Neural cell (in vitro differentiated cells): ENCODE data around the gene MRPL11. TPM values are rescaled to one million over a fixed set of nuclear protein-coding genes. Genes with fewer than 3 reads are reported as not detected.

ENCODE experiments used
- H2AFZ ChIP-seq: fragments of 200-600, 300-800 bp; sonication (generic), shearing (Covaris generic); 2 replicates; pipeline ENCODE4 v1.6.0; 2014; ENCODE audit warnings: low read depth, mild to moderate bottlenecking, antibody characterized with exemption, low read length, moderate library complexity
- H3F3A ChIP-seq: fragments of 200-600 bp; shearing (Covaris generic); 2 replicates; pipeline ENCODE4 v1.6.1; 2016; ENCODE audit warnings: mild to moderate bottlenecking, moderate library complexity, mixed read lengths, antibody characterized with exemption, low read length; ENCODE audit not compliant: insufficient read depth, poor library complexity, severe bottlenecking
- H3K27ac ChIP-seq: fragments of 200-600, 300-800 bp; sonication (generic), shearing (Covaris generic); 2 replicates; pipeline ENCODE4 v1.5.1; 2014; ENCODE audit warnings: mild to moderate bottlenecking, low read length, moderate library complexity
- H3K27me3 ChIP-seq: fragments of 300-800, 200-600 bp; sonication (generic), shearing (Covaris generic); 2 replicates; pipeline ENCODE4 v1.6.0; 2014; ENCODE audit warnings: mild to moderate bottlenecking, low read depth, low read length, moderate library complexity; ENCODE audit not compliant: insufficient read depth
- H3K36me3 ChIP-seq: fragments of 300-800, 200-600 bp; sonication (generic), shearing (Covaris generic); 2 replicates; pipeline ENCODE4 v1.5.1; 2014; ENCODE audit warnings: mild to moderate bottlenecking, antibody characterized with exemption, low read length, moderate library complexity; ENCODE audit not compliant: insufficient read depth
- H3K4me2 ChIP-seq: fragments of 300-800, 200-600 bp; sonication (generic), shearing (Covaris generic); 2 replicates; pipeline ENCODE4 v1.6.0; 2014; ENCODE audit warnings: mild to moderate bottlenecking, low read length
- H3K4me3 ChIP-seq: fragments of 300-800, 200-600 bp; sonication (generic), shearing (Covaris generic); 2 replicates; pipeline ENCODE4 v1.5.1; 2014; ENCODE audit warnings: mild to moderate bottlenecking, low read length, moderate library complexity
- H3K79me2 ChIP-seq: fragments of 200-600 bp; shearing (Covaris generic); replicated peaks from 2 replicates; pipeline ENCODE4 v1.6.0; 2014; ENCODE audit warnings: mild to moderate bottlenecking, low read length, moderate library complexity; ENCODE audit not compliant: insufficient read depth
- H3K9ac ChIP-seq: fragments of 300-800, 200-600 bp; sonication (generic), shearing (Covaris generic); 2 replicates; pipeline ENCODE4 v1.6.1; 2016; ENCODE audit warnings: mild to moderate bottlenecking, low read length, mixed read lengths
- H3K9me2 ChIP-seq: fragments of 200-600 bp; shearing (Covaris generic); 2 replicates; pipeline ENCODE4 v1.6.1; 2016; ENCODE audit warnings: mild to moderate bottlenecking, low read length, mixed read lengths; ENCODE audit not compliant: insufficient read depth
- H3K9me3 ChIP-seq: fragments of 200-600, 300-800 bp; sonication (generic), shearing (Covaris generic); 2 replicates; pipeline ENCODE4 v1.6.1; 2016; ENCODE audit warnings: mild to moderate bottlenecking, mixed run types, low read length, moderate library complexity, mixed read lengths
- H4K20me1 ChIP-seq: fragments of 200-600 bp; shearing (Covaris generic); 2 replicates; pipeline ENCODE4 v1.6.1; 2016; ENCODE audit warnings: mild to moderate bottlenecking, mixed run types; ENCODE audit not compliant: insufficient read depth
- CTCF ChIP-seq: fragments of 450-650 bp; IDR thresholded peaks from 2 replicates; pipeline ENCODE4 v1.5.1; 2014; ENCODE audit warnings: antibody characterized with exemption, mild to moderate bottlenecking, moderate library complexity; ENCODE audit not compliant: poor library complexity, severe bottlenecking
- EP300 ChIP-seq: fragments of 450-650 bp; conservative IDR thresholded peaks from 2 replicates; pipeline ENCODE4 v1.6.1; 2014; ENCODE audit warnings: antibody characterized with exemption, mild to moderate bottlenecking, moderate library complexity; ENCODE audit not compliant: poor library complexity, severe bottlenecking
- EZH2 ChIP-seq: fragments of 200-600, 300-800 bp; shearing (Covaris generic), sonication (generic); IDR thresholded peaks from 2 replicates; pipeline ENCODE4 v1.6.1; 2014; ENCODE audit warnings: antibody characterized with exemption, low read length, borderline replicate concordance, mild to moderate bottlenecking; ENCODE audit not compliant: insufficient read depth, poor library complexity, severe bottlenecking
- MXI1 ChIP-seq: fragments of 450-650 bp; conservative IDR thresholded peaks from 2 replicates; pipeline ENCODE4 v1.6.1; 2014; ENCODE audit warnings: antibody characterized with exemption, mild to moderate bottlenecking; ENCODE audit not compliant: poor library complexity, severe bottlenecking
- POLR2AphosphoS5 ChIP-seq: IDR thresholded peaks from 2 replicates; pipeline ENCODE4 v1.6.1; 2012
- RAD21 ChIP-seq: fragments of 450-650 bp; conservative IDR thresholded peaks from 2 replicates; pipeline ENCODE4 v1.6.1; 2014; ENCODE audit warnings: antibody characterized with exemption, mild to moderate bottlenecking, moderate library complexity
- REST ChIP-seq: IDR thresholded peaks from 2 replicates; pipeline ENCODE4 v1.6.1; 2012; ENCODE audit warnings: borderline replicate concordance
- SMC3 ChIP-seq: fragments of 450-650 bp; conservative IDR thresholded peaks from 2 replicates; pipeline ENCODE4 v1.6.1; 2014; ENCODE audit warnings: antibody characterized with exemption, mild to moderate bottlenecking, moderate library complexity; ENCODE audit not compliant: poor library complexity
- TAF1 ChIP-seq: IDR thresholded peaks from 2 replicates; pipeline ENCODE4 v1.6.1; 2012; ENCODE audit warnings: low read depth
- polyA plus RNA-seq: library from polyadenylated mRNA; depleted of rRNA; stranded (reverse); fragments of >200 nt; gene quantifications from 2 replicates; pipeline ENCODE4 v1.2.3, GENCODE V29; 2014

Gene MRPL11
- polyA plus RNA-seq, 1 donor from 2014 or later = 50.9 TPM

GRCh38 chr11:66472054-66472453 is 33.4 kb upstream of the MRPL11 start (continued):
- no peak for TF ChIP-seq MXI1

- H3K9me3 ChIP-seq = no peaks in the 10 kb centered on the region
- H3K4me3 ChIP-seq = no peak overlapping the region
- H3K36me3 ChIP-seq = no peaks in the 10 kb centered on the region
- no peak overlapping the region for H3K4me2 ChIP-seq
- no peak overlapping the region for H3K9ac ChIP-seq
- H3K79me2 ChIP-seq = no peaks in the 10 kb centered on the region
- no peaks in the 10 kb centered on the region for H3K9me2 ChIP-seq
- TF ChIP-seq TAF1 (no peak), RAD21 (no peak), EP300 (no peak), MXI1 (no peak), SMC3 (no peak), POLR2AphosphoS5 (no peak), CTCF (no peak), EZH2 (no peak), REST (no peak)
- no peaks in the 10 kb centered on the region for H3F3A ChIP-seq
- no peak overlapping the region for H3K27ac ChIP-seq
- no peaks in the 10 kb centered on the region for H3K27me3 ChIP-seq
- H2AFZ ChIP-seq = no peak overlapping the region
- no peaks in the 10 kb centered on the region for H4K20me1 ChIP-seq
These were observed 32.5 kb upstream of the MRPL11 start for GRCh38 chr11:66471142-66471541.

GRCh38 chr11:66470015-66470414 is 31.4 kb upstream of the MRPL11 start:
- Histone ChIP-seq H3K4me3 (no peak overlapping the region), H3K4me2 (no peak overlapping the region), H3K27me3 (no peaks in the 10 kb centered on the region), H3K9me3 (no peaks in the 10 kb centered on the region), H3K9me2 (no peaks in the 10 kb centered on the region), H3K79me2 (no peaks in the 10 kb centered on the region), H3K9ac (no peak overlapping the region), H2AFZ (no peak overlapping the region), H3F3A (no peaks in the 10 kb centered on the region), H4K20me1 (no peaks in the 10 kb centered on the region), H3K27ac (no peak overlapping the region), H3K36me3 (no peaks in the 10 kb centered on the region)
- TF ChIP-seq CTCF (no peak), REST (no peak), SMC3 (no peak), MXI1 (no peak), EZH2 (no peak), RAD21 (no peak), TAF1 (no peak), EP300 (no peak), POLR2AphosphoS5 (no peak)
